ENCODE measurements around the gene SPEM1. TPM values are rescaled to one million over a fixed set of nuclear protein-coding genes. Genes with fewer than 3 reads are reported as not detected.
A peak's percentile ranks its signal among the peaks of the same experiment; 100 is the strongest.

SPEM1 gene
- total and polyA plus RNA-seq, 3 experiments from 2014 or later: not detected

DNA sequence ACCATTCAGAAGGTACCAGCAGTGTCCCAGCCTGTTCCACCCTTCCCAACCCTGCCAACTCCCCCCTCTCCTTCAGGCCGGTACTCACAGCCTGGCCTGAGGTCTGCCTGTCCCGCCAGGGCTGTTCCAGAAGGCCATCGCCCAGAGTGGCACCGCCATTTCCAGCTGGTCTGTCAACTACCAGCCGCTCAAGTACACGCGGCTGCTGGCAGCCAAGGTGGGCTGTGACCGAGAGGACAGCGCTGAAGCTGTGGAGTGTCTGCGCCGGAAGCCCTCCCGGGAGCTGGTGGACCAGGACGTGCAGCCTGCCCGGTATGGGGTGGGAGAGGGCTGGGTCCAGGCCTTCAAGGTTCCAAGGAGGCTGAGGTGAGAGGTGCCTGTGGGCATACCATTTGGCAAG is 5.3 kb upstream of the SPEM1 start:
- peaks cover 0 to 2% (median 0%) of the 10 kb centered on the region in 3 donors for H3K4me1 Mint-ChIP-seq
- DNase-seq: no peak
- H3K4me3 Mint-ChIP-seq: no peak overlapping the region
- POLR2A ChIA-PET: no interaction called here
- H3K27me3 Mint-ChIP-seq: peaks cover 4 to 5% of the 10 kb centered on the region in 2 donors
- Histone ChIP-seq H3K27me3 (ENCODE audit: insufficient read depth, low read length, poor library complexity, severe bottlenecking) (no peaks in the 10 kb centered on the region), H3K4me3 (ENCODE audit: low read length) (no peak overlapping the region), H3K9me3 (ENCODE audit: low read length) (no peaks in the 10 kb centered on the region), H3K27ac (ENCODE audit: low read depth, low read length) (no peak overlapping the region), H3K4me1 (ENCODE audit: insufficient read depth, low read length) (no peaks in the 10 kb centered on the region), H3K36me3 (ENCODE audit: insufficient read depth, low read length) (no peaks in the 10 kb centered on the region)
- H3K36me3 Mint-ChIP-seq: peaks cover 0 to 1% (median 0%) of the 10 kb centered on the region in 3 donors
- H3K27ac Mint-ChIP-seq: no peak overlapping the region
- no peaks in the 10 kb centered on the region for H3K9me3 Mint-ChIP-seq
- CTCF ChIA-PET: interaction anchor here (1.3 kb wide), 1 partner anchor 22 kb away, joined by 3 read pairs; no protein-coding TSS in a partner anchor

DNA sequence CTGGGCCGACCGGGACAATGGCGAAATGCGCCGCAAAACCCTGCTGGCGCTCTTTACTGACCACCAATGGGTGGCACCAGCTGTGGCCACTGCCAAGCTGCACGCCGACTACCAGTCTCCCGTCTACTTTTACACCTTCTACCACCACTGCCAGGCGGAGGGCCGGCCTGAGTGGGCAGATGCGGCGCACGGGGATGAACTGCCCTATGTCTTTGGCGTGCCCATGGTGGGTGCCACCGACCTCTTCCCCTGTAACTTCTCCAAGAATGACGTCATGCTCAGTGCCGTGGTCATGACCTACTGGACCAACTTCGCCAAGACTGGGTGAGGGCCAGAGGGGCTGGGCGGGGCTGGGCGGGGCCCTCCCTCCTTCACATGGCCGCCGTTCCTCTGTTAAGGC is 4.3 kb upstream of the SPEM1 start:
- Mint-ChIP-seq H3K4me3 (no peak overlapping the region), H3K4me1 (peaks cover 0 to 2% (median 0%) of the 10 kb centered on the region in 3 donors), H3K27ac (no peak overlapping the region), H3K36me3 (peaks cover 0 to 1% (median 0%) of the 10 kb centered on the region in 3 donors), H3K27me3 (peaks cover 1 to 6% of the 10 kb centered on the region in 2 donors), H3K9me3 (no peaks in the 10 kb centered on the region)
- no peaks in the 10 kb centered on the region for H3K36me3 ChIP-seq (ENCODE audit: insufficient read depth, low read length)
- ChIA-PET POLR2A (no interaction called here), CTCF (no interaction called here)
- H3K9me3 ChIP-seq (ENCODE audit: low read length): no peaks in the 10 kb centered on the region
- no peak for DNase-seq
- H3K27me3 ChIP-seq (ENCODE audit: insufficient read depth, low read length, poor library complexity, severe bottlenecking): no peaks in the 10 kb centered on the region
- no peaks in the 10 kb centered on the region for H3K4me1 ChIP-seq (ENCODE audit: insufficient read depth, low read length)
- no peak overlapping the region for H3K27ac ChIP-seq (ENCODE audit: low read depth, low read length)
- no peak overlapping the region for H3K4me3 ChIP-seq (ENCODE audit: low read length)

DNA sequence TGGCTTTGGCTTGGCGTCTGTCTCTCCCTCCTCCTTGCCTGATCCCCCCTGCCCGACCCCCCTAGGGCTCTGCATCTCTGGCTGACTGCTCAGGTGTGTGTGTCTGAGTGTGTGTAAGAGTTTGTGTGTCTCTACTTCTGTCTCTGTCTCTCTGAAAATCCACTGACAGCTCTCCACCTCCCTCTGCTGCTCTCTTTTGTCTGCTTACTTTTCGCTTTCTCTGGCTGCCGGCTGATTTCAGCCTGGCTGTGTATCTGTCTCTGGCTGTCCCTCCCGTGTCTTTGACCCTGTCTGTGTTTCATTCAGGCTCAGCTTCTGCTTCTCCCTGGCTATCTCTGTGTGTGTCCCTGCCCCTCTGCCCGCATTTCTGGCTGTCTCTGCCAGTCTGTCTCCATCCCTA is 3.8 kb upstream of the SPEM1 start:
- H3K27me3 ChIP-seq (ENCODE audit: insufficient read depth, low read length, poor library complexity, severe bottlenecking): no peaks in the 10 kb centered on the region
- H3K4me1 ChIP-seq (ENCODE audit: insufficient read depth, low read length): no peaks in the 10 kb centered on the region
- H3K27me3 Mint-ChIP-seq: peaks cover 1 to 6% of the 10 kb centered on the region in 2 donors
- no peak overlapping the region for H3K27ac ChIP-seq (ENCODE audit: low read depth, low read length)
- ChIA-PET POLR2A (no interaction called here), CTCF (no interaction called here)
- peaks cover 0 to 2% (median 0%) of the 10 kb centered on the region in 3 donors for H3K4me1 Mint-ChIP-seq
- H3K9me3 Mint-ChIP-seq: no peaks in the 10 kb centered on the region
- no peak for DNase-seq
- no peak overlapping the region for H3K4me3 Mint-ChIP-seq
- peak overlapping the region in 1 of 8 donors; percentile 10 for H3K27ac Mint-ChIP-seq
- H3K9me3 ChIP-seq (ENCODE audit: low read length): no peaks in the 10 kb centered on the region
- H3K36me3 ChIP-seq (ENCODE audit: insufficient read depth, low read length): no peaks in the 10 kb centered on the region
- H3K4me3 ChIP-seq (ENCODE audit: low read length): no peak overlapping the region
- H3K36me3 Mint-ChIP-seq: peaks cover 0 to 1% (median 0%) of the 10 kb centered on the region in 3 donors

DNA sequence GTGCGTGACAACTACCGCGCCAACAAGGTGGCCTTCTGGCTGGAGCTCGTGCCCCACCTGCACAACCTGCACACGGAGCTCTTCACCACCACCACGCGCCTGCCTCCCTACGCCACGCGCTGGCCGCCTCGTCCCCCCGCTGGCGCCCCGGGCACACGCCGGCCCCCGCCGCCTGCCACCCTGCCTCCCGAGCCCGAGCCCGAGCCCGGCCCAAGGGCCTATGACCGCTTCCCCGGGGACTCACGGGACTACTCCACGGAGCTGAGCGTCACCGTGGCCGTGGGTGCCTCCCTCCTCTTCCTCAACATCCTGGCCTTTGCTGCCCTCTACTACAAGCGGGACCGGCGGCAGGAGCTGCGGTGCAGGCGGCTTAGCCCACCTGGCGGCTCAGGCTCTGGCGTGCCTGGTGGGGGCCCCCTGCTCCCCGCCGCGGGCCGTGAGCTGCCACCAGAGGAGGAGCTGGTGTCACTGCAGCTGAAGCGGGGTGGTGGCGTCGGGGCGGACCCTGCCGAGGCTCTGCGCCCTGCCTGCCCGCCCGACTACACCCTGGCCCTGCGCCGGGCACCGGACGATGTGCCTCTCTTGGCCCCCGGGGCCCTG is 3.0 kb upstream of the SPEM1 start:
- Mint-ChIP-seq H3K4me3 (no peak overlapping the region), H3K27me3 (peaks cover 1 to 6% of the 10 kb centered on the region in 2 donors), H3K4me1 (peaks cover 0 to 2% (median 0%) of the 10 kb centered on the region in 3 donors), H3K27ac (no peak overlapping the region), H3K36me3 (peaks cover 0 to 1% (median 0%) of the 10 kb centered on the region in 3 donors), H3K9me3 (no peaks in the 10 kb centered on the region)
- no peak for DNase-seq
- Histone ChIP-seq H3K27ac (ENCODE audit: low read depth, low read length) (no peak overlapping the region), H3K4me3 (ENCODE audit: low read length) (no peak overlapping the region), H3K4me1 (ENCODE audit: insufficient read depth, low read length) (no peaks in the 10 kb centered on the region), H3K27me3 (ENCODE audit: insufficient read depth, low read length, poor library complexity, severe bottlenecking) (no peaks in the 10 kb centered on the region), H3K9me3 (ENCODE audit: low read length) (no peaks in the 10 kb centered on the region), H3K36me3 (ENCODE audit: insufficient read depth, low read length) (no peaks in the 10 kb centered on the region)
- CTCF ChIA-PET: no interaction called here
- POLR2A ChIA-PET: no interaction called here

DNA sequence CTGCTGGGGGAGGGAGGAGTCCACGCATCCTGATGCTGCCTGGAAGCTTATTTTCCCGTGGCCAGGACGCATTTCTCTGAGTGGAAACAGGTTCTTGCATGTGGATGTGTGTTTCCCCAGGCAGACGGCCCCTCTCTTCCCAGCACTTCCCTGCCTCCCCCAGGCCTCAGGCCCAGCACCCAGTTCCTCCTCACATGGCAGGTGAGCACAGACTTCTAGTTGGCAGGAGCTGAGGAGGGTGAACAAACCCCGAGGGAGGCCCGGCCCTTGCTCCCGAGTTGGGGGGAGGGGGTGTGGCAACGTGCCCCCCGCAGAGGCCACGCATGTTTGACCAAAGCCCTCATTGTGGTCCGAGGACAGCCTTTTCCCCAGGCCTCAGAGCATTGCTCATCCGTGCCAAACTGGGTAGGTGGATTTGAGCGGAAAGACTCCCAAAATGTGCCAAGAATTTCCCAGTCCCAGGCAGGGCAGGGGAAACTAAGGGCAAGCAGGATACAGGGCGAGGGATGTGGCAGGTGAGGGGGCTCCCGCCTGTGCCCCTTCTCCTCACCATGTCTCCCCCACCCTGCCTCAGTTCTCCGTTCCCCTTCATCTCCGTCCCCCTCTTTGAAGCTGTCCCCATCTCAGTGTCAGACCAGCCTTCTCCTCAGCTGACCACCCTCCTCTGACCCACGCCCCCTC is 1.5 kb upstream of the SPEM1 start:
- no peak for DNase-seq
- Histone ChIP-seq H3K9me3 (ENCODE audit: low read length) (no peaks in the 10 kb centered on the region), H3K4me3 (ENCODE audit: low read length) (no peak overlapping the region), H3K27ac (ENCODE audit: low read depth, low read length) (no peak overlapping the region), H3K36me3 (ENCODE audit: insufficient read depth, low read length) (no peaks in the 10 kb centered on the region), H3K27me3 (ENCODE audit: insufficient read depth, low read length, poor library complexity, severe bottlenecking) (no peaks in the 10 kb centered on the region), H3K4me1 (ENCODE audit: insufficient read depth, low read length) (no peaks in the 10 kb centered on the region)
- H3K27me3 Mint-ChIP-seq: peaks cover 0 to 6% of the 10 kb centered on the region in 2 donors
- peaks cover 0 to 1% (median 0%) of the 10 kb centered on the region in 3 donors for H3K36me3 Mint-ChIP-seq
- no peak overlapping the region for H3K27ac Mint-ChIP-seq
- no peaks in the 10 kb centered on the region for H3K9me3 Mint-ChIP-seq
- peaks cover 0 to 2% (median 0%) of the 10 kb centered on the region in 3 donors for H3K4me1 Mint-ChIP-seq
- H3K4me3 Mint-ChIP-seq: no peak overlapping the region
- ChIA-PET POLR2A (no interaction called here), CTCF (no interaction called here)

DNA sequence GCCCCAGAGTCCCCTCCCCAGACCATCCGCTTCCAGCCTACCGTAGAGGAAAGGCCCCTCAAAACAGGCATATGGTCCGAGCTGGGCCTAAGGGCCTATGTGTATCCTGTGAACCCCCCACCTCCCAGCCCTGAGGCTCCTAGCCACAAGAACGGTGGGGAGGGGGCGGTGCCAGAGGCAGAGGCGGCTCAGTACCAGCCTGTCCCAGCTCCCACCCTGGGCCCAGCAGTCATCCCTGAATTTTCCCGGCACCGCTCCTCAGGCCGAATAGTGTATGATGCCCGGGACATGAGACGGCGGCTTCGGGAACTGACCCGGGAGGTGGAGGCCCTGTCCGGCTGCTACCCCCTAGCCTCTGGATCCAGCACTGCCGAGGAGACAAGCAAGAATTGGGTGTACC is 1.1 kb downstream of the SPEM1 start:
- H3K4me1 ChIP-seq (ENCODE audit: insufficient read depth, low read length): no peaks in the 10 kb centered on the region
- ChIA-PET POLR2A (no interaction called here), CTCF (interaction anchor here (0.9 kb wide), 1 partner anchor 139 kb away, joined by 3 read pairs; no protein-coding TSS in a partner anchor)
- no peak overlapping the region for H3K4me3 ChIP-seq (ENCODE audit: low read length)
- no peaks in the 10 kb centered on the region for H3K27me3 ChIP-seq (ENCODE audit: insufficient read depth, low read length, poor library complexity, severe bottlenecking)
- H3K36me3 ChIP-seq (ENCODE audit: insufficient read depth, low read length): no peaks in the 10 kb centered on the region
- Mint-ChIP-seq H3K27me3 (peaks cover 3 to 6% of the 10 kb centered on the region in 2 donors), H3K4me3 (no peak overlapping the region), H3K27ac (no peak overlapping the region), H3K36me3 (peaks cover 0 to 1% (median 0%) of the 10 kb centered on the region in 3 donors), H3K9me3 (no peaks in the 10 kb centered on the region), H3K4me1 (peaks cover 0 to 2% (median 0%) of the 10 kb centered on the region in 3 donors)
- no peak overlapping the region for H3K27ac ChIP-seq (ENCODE audit: low read depth, low read length)
- no peak for DNase-seq
- no peaks in the 10 kb centered on the region for H3K9me3 ChIP-seq (ENCODE audit: low read length)

DNA sequence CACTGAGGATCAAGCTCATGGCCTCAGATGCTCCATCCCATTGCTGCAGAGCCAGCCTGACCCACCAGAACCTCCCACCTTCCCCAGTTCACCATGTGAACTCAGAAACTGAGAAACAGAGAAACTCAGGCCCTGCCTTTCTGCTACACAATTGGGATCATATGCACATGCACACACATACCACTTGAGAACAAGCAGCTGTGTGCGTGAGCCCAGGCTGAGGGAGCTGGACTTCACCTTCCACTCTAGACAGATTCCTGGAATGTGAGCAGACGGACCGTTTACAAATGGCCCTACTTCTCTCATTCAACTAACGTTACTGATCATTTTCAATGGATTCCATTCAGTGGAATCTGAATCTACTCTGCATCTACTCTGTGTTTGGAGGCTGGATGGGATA is 3.6 kb downstream of the SPEM1 start:
- H3K27ac Mint-ChIP-seq: no peak overlapping the region
- CTCF ChIA-PET: interaction anchor here (0.7 kb wide), 1 partner anchor 137 kb away, joined by 3 read pairs; no protein-coding TSS in a partner anchor
- peaks cover 3 to 6% of the 10 kb centered on the region in 2 donors for H3K27me3 Mint-ChIP-seq
- DNase-seq: no peak
- no peaks in the 10 kb centered on the region for H3K9me3 Mint-ChIP-seq
- no peaks in the 10 kb centered on the region for H3K27me3 ChIP-seq (ENCODE audit: insufficient read depth, low read length, poor library complexity, severe bottlenecking)
- H3K4me3 ChIP-seq (ENCODE audit: low read length): no peak overlapping the region
- H3K27ac ChIP-seq (ENCODE audit: low read depth, low read length): no peak overlapping the region
- H3K4me1 Mint-ChIP-seq: no peaks in the 10 kb centered on the region
- H3K4me3 Mint-ChIP-seq: no peak overlapping the region
- no peaks in the 10 kb centered on the region for H3K9me3 ChIP-seq (ENCODE audit: low read length)
- no peaks in the 10 kb centered on the region for H3K36me3 Mint-ChIP-seq
- H3K4me1 ChIP-seq (ENCODE audit: insufficient read depth, low read length): no peaks in the 10 kb centered on the region
- POLR2A ChIA-PET: interaction anchor here (0.6 kb wide), 1 partner anchor 28 kb away, joined by 3 read pairs; no protein-coding TSS in a partner anchor
- no peaks in the 10 kb centered on the region for H3K36me3 ChIP-seq (ENCODE audit: insufficient read depth, low read length)

DNA sequence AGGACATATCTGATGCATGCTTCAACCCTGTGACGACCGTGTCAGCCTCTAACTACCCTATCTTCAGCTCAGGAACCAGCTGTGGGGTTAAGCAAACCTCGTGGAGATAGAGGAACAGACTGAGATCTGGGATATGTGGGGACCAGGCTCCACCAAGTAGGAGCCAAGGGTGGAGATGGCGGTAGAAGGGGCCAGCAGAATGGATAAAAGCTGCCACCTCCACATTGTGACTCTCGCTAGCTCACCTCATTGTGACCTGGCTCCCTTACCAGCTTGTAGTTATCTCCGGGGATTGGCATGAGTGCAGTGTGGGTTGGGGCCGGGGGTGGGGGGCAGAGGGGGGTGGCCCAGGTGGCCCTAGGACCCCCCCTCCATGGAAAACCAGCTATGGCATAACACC is 5.2 kb downstream of the SPEM1 start, which contains the start of gene SPEM2:
TSS of gene SPEM2 (plus strand) at position 301 of the 400 bp plus-strand sequence. CDS start at position 374, 73 bp downstream.
- no peak within 1 kb of the TSS for H3K27ac ChIP-seq (ENCODE audit: low read depth, low read length)
- Mint-ChIP-seq H3K36me3 (no peaks in the 10 kb centered on the region), H3K4me1 (no peaks in the 10 kb centered on the region), H3K27ac (peak within 1 kb of the TSS in 1 of 8 donors; percentile 5), H3K9me3 (no peaks in the 10 kb centered on the region), H3K4me3 (no peak within 1 kb of the TSS), H3K27me3 (peaks cover 0 to 3% of the 10 kb centered on the region in 2 donors)
- no peaks in the 10 kb centered on the region for H3K27me3 ChIP-seq (ENCODE audit: insufficient read depth, low read length, poor library complexity, severe bottlenecking)
- no peak within 1 kb of the TSS for H3K4me3 ChIP-seq (ENCODE audit: low read length)
- no peak for DNase-seq
- CTCF ChIA-PET: interaction anchor here (0.6 to 1.3 kb wide), 2 partner anchors 11 to 49 kb away, joined by 3 to 4 read pairs; no protein-coding TSS in a partner anchor
- H3K36me3 ChIP-seq (ENCODE audit: insufficient read depth, low read length): no peaks in the 10 kb centered on the region
- POLR2A ChIA-PET: no interaction called here
- H3K4me1 ChIP-seq (ENCODE audit: insufficient read depth, low read length): no peaks in the 10 kb centered on the region
- H3K9me3 ChIP-seq (ENCODE audit: low read length): no peaks in the 10 kb centered on the region
